NCI-H146 (cell line): ENCODE data around the gene PAX7.
"Not testable (repeated sequence)": the region's sequence is repeated elsewhere in the genome, so short reads cannot be mapped to it uniquely, and the experiment has no call there.

Experiments used
- DNase-seq: peaks from one replicate; lab custom pipeline; 2025; lab: John Stamatoyannopoulos, UW

PAX7 gene

GRCh38 chr1:18761948-18762840, 131.5 kb downstream of the PAX7 start:
- DNase-seq, result no peak

- DNase-seq, result no peak
Measured at GRCh38 chr1:18764362-18764761, 133.7 kb downstream of the PAX7 start.

- DNase-seq, result no peak
Measured at GRCh38 chr1:18765725-18766124, 135.1 kb downstream of the PAX7 start.

- DNase-seq, result no peak
Measured at GRCh38 chr1:18766328-18766727, 135.7 kb downstream of the PAX7 start.

- DNase-seq, result not testable (repeated sequence)
Measured at GRCh38 chr1:18767576-18767975, 136.9 kb downstream of the PAX7 start.

- DNase-seq, result no peak
Measured at GRCh38 chr1:18768086-18768485, 137.4 kb downstream of the PAX7 start.

- no peak for DNase-seq
Measured at GRCh38 chr1:18769140-18769539, 138.5 kb downstream of the PAX7 start.

GRCh38 chr1:18770799-18771198, 140.2 kb downstream of the PAX7 start:
- no peak for DNase-seq

- no peak for DNase-seq
Measured at GRCh38 chr1:18773753-18774152, 143.1 kb downstream of the PAX7 start.

GRCh38 chr1:18775341-18775740, 144.7 kb downstream of the PAX7 start:
- no peak for DNase-seq

GRCh38 chr1:18776777-18777176, 146.1 kb downstream of the PAX7 start:
- no peak for DNase-seq

- no peak for DNase-seq
Measured at GRCh38 chr1:18778437-18778836, 147.8 kb downstream of the PAX7 start.

- no peak for DNase-seq
Measured at GRCh38 chr1:18781031-18781430, 150.4 kb downstream of the PAX7 start.

GRCh38 chr1:18783705-18784481, 153.2 kb downstream of the PAX7 start:
- no peak for DNase-seq

GRCh38 chr1:18784482-18784831, 153.8 kb downstream of the PAX7 start:
- DNase-seq, result no peak

GRCh38 chr1:18786149-18786548, 155.5 kb downstream of the PAX7 start:
- no peak for DNase-seq

GRCh38 chr1:18787825-18788385, 157.3 kb downstream of the PAX7 start:
- DNase-seq, result no peak

GRCh38 chr1:18789246-18789645, 158.6 kb downstream of the PAX7 start:
- no peak for DNase-seq

GRCh38 chr1:18792747-18793146, 162.1 kb downstream of the PAX7 start:
- DNase-seq, result no peak

GRCh38 chr1:18793164-18793563, 162.5 kb downstream of the PAX7 start:
- no peak for DNase-seq

GRCh38 chr1:18794051-18794450, 163.4 kb downstream of the PAX7 start:
- DNase-seq, result no peak

- DNase-seq, result no peak
Measured at GRCh38 chr1:18794561-18794960, 163.9 kb downstream of the PAX7 start.
